Activated T-cell treated with anti-CD3 and anti-CD28 coated beads, Interleukin-2, amount 50 U/mL, for 72 hours (primary cell): ENCODE results near the gene TRIO. TPM values are rescaled to one million over a fixed set of nuclear protein-coding genes. Genes with fewer than 3 reads are reported as not detected.

Experiments used
- ATAC-seq, 2 donors: fragments of 150-1000 bp; cut with Tn5 transposase; replicated peaks in 1 of 2; 2 replicates each; pipeline ENCODE4 v1.10.0; 2021; ENCODE audit warnings: moderate library complexity in 2 of 2, mild to moderate bottlenecking in 1 of 2
- DNase-seq, 2 donors: peaks; one replicate each; pipeline ENCODE4 v3.0.0; 2021 to 2022; ENCODE audit warnings: mixed read lengths in 1 of 2
- H3K27ac Mint-ChIP-seq: one replicate; pipeline ENCODE4 v1.8.0; 2022; ENCODE audit warnings: mild to moderate bottlenecking, moderate library complexity, mixed read lengths
- H3K27me3 Mint-ChIP-seq: one replicate; pipeline ENCODE4 v1.8.0; 2022; ENCODE audit warnings: low read depth, mixed read lengths
- H3K36me3 Mint-ChIP-seq, 2 donors: one replicate each; pipeline ENCODE4 v1.8.0; 2022; ENCODE audit warnings: mixed read lengths in 2 of 2, mild to moderate bottlenecking in 1 of 2; ENCODE audit not compliant: insufficient read depth in 2 of 2
- H3K4me1 Mint-ChIP-seq: one replicate; pipeline ENCODE4 v1.8.0; 2022; ENCODE audit warnings: low read depth, mixed read lengths
- H3K4me3 Mint-ChIP-seq, 2 donors: one replicate each; pipeline ENCODE4 v1.8.0; 2022; ENCODE audit warnings: mild to moderate bottlenecking in 2 of 2, mixed read lengths in 2 of 2, moderate library complexity in 2 of 2
- H3K9me3 Mint-ChIP-seq, 2 donors: one replicate each; pipeline ENCODE4 v1.8.0; 2022; ENCODE audit warnings: mixed read lengths in 2 of 2
- total RNA-seq, 2 donors: library from RNA; stranded (reverse); gene quantifications; one replicate each; pipeline ENCODE4 v1.2.3, GENCODE V29; 2022

The TRIO gene
- total RNA-seq, 2 donors from 2014 or later = 13.2 to 14.0 TPM

DNA sequence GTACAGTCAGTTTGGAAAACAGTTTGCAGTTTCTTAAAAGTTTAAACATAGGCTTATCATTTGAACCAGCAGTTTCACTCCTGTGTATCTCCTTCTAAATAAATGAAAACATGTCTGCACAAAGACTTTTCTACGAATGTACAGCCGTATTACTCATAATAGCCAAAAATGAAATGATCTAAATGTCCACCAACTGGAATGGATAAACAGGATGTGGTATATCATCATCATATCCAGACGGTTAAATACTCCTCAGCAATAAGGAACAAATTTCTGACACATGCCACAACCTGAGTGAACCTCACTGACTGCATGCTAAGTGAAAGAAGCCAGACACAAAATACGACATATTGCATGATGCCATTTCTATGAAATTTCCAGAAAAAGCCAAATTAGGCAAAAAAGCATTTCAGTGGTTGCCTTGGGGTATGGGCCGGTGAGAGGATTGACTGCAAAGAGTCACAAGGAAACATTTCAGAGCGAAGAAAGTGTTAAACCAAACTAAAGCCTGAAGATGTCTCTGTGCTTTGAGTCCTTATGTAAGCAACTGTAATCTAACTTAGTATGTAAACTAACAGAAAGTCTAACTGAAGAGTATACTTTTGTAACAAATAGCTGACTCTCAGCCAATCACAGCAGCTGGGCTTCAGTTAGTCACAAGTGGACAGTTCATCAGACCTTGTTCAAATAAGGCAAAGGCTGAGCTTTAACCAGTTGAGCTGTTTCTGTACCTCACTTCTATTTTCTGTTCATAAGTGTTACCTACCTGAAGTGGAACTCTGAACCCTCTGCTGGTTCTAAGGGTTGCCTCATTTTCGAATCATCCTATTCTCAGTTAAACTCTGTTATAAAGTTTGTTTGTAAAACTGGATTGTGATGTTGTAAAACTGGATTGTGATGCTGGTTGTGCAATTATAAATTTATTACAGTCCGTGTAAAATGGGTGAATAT, 65.2 kb downstream of the TRIO start:
- H3K4me3 Mint-ChIP-seq = peak overlapping the region in 1 of 2 donors; percentile 43
- H3K4me1 Mint-ChIP-seq = peaks cover 6% of the 10 kb centered on the region
- no peaks in the 10 kb centered on the region for H3K9me3 Mint-ChIP-seq
- peaks cover 15% of the 10 kb centered on the region for H3K27me3 Mint-ChIP-seq
- DNase-seq = no peak
- peak; percentile 77 for ATAC-seq
- H3K36me3 Mint-ChIP-seq = no peaks in the 10 kb centered on the region
- H3K27ac Mint-ChIP-seq = peak overlapping the region; percentile 76

DNA sequence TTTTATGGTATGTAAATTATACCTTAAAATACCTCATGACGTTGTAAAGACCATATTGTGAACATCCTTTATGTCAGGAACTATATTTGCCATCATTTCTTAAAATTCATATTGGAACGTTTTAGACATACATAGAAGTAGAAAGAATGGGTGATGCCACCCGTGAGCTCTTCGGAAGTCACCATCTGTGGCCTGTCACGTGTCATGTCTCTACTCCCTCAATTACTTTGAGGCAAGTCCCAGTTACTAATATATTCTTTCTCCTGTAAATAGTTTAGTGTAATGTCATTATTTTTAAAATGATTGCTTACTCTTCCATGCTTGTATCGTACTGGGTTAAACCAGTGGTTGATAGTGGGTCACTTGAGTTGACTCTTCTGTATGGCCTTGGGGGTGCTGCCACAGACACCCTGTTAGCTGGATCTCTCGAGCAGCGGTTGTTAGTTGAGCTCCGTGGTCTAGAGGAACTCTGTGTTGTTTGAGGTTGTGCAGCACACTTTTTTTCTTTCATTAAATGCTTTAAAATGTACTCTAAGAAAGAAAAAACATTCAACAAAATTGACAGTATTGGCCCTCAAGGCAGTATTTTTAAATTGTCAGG, 66.2 kb downstream of the TRIO start:
- peak overlapping the region; percentile 49 for H3K27ac Mint-ChIP-seq
- peaks cover 6% of the 10 kb centered on the region for H3K4me1 Mint-ChIP-seq
- ATAC-seq (no peak), DNase-seq (no peak)
- H3K9me3 Mint-ChIP-seq = no peaks in the 10 kb centered on the region
- no peaks in the 10 kb centered on the region for H3K36me3 Mint-ChIP-seq
- H3K4me3 Mint-ChIP-seq = peak overlapping the region in 1 of 2 donors; percentile 15
- H3K27me3 Mint-ChIP-seq = peaks cover 15% of the 10 kb centered on the region

DNA sequence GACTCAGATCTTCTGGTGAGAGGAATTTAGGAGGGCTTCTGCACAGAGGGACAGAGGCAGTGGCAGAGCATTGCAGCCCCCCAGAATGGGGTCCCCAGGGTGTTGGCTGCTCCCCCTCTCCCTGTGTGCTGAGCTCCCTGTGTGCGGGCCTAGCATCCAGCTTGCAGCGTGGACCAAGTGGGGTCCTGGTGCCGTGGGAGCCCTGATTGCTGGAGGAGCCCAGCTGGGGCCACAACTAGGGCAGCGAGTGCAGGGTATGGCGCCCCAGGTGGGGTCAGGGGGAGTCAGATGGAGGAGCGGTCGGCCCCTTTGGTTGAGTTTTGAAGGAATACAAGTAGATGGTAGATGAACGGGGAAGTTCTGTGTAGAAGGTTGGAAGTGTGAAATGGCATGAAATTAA, 66.7 kb downstream of the TRIO start:
- H3K36me3 Mint-ChIP-seq = no peaks in the 10 kb centered on the region
- peak overlapping the region in 1 of 2 donors; percentile 15 for H3K4me3 Mint-ChIP-seq
- peak overlapping the region; percentile 49 for H3K27ac Mint-ChIP-seq
- H3K27me3 Mint-ChIP-seq = peaks cover 15% of the 10 kb centered on the region
- peaks cover 6% of the 10 kb centered on the region for H3K4me1 Mint-ChIP-seq
- H3K9me3 Mint-ChIP-seq = no peaks in the 10 kb centered on the region
- DNase-seq = no peak
- no peak for ATAC-seq

DNA sequence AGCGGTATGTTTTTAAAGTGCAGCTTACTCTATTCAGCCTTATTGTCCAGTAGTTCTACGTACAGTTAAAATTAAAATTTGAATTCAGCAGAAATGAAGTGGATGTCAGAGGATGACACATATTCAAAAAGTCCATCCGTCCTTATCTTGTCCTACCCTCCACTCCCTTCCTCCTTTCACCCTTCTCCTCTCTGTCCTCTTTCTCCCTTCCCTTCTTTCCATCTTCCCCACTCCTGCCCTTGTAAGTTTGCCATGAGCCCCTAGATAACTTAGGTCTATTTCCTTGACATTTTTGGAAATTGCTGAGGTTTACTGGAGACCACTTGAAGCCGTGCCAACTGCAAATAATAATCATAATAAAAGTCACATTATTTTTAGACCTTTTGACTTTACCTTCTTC, 67.6 kb downstream of the TRIO start:
- ATAC-seq = no peak
- peaks cover 6% of the 10 kb centered on the region for H3K4me1 Mint-ChIP-seq

DNA sequence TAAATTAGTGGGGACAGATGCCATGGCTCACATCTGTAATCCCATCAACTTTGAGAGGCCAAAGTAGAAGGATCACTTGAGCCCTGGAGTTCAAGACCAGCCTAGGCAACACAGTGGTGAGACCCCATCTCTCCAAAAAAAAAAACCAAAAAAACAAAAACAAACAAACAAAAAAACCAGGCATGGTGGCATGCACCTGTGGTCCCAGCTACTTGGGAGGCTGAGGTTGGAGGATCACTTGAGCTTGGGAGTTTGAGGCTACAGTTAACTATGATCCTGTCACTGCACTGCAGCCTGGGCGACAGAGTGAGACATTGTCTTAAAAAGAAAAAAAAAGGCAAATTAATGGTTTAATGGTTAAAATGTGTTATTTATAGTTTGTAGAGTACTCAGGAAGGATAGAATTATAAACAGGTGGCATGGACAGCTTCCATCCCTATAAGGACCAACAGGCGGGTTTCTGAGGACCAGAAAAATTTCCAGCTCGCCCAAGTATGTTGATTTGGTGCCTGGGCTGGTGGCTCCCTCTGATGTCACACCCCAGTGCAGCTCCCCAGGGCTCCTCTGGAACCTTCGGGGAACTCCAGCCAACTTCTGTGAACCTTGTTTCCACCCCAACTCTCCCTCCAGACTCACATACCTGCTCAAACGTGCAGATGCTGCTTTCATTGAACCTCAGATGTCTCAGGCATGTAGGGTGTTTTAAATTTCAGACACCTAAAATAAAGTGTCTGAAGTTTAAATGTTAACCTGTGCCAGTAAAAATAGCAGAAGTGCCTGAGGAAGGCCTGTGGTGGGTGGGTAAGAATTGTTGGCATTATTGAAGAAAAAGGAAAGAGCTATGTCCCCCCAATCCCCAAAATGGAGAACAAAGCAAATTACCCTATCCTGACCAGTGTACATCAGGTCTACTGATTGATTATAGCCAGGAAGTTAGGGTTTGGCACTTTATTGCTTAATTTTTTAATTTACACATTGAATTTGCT, 69.0 kb downstream of the TRIO start:
- Mint-ChIP-seq H3K4me3 (peak overlapping the region in 1 of 2 donors; percentile 6), H3K36me3 (no peaks in the 10 kb centered on the region), H3K4me1 (peaks cover 6% of the 10 kb centered on the region), H3K9me3 (no peaks in the 10 kb centered on the region), H3K27me3 (peaks cover 15% of the 10 kb centered on the region), H3K27ac (no peak overlapping the region)
- ATAC-seq = no peak
- no peak for DNase-seq

More for the DNA sequence above, 67.6 kb downstream of the TRIO start:
- H3K9me3 Mint-ChIP-seq = no peaks in the 10 kb centered on the region
- peaks cover 15% of the 10 kb centered on the region for H3K27me3 Mint-ChIP-seq
- no peak overlapping the region for H3K4me3 Mint-ChIP-seq
- H3K27ac Mint-ChIP-seq = no peak overlapping the region
- no peaks in the 10 kb centered on the region for H3K36me3 Mint-ChIP-seq
- no peak for DNase-seq

DNA sequence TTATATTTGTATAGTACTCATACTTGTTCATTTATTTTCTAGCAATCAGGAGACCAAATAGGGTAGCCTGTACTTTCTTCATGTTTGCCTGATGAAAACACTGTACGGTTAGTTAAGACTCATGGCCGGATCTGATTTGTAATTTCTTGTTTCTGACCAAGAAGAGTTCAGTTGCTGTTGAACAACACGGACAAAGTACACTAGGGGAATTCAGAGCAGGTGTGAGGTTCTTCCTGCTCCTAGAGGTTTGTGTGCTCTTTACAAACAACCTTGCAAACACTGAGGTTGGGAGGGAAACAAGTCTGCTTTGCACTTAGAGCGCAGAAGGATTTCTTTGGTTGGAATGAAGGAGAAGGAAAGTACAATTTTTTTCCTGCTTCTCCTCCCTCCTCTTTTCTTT, 69.7 kb downstream of the TRIO start:
- no peak overlapping the region for H3K27ac Mint-ChIP-seq
- ATAC-seq (no peak), DNase-seq (no peak)
- H3K36me3 Mint-ChIP-seq = no peaks in the 10 kb centered on the region
- H3K4me3 Mint-ChIP-seq = peak overlapping the region in 1 of 2 donors; percentile 31
- H3K27me3 Mint-ChIP-seq = peaks cover 21% of the 10 kb centered on the region
- H3K9me3 Mint-ChIP-seq = no peaks in the 10 kb centered on the region
- H3K4me1 Mint-ChIP-seq = peaks cover 6% of the 10 kb centered on the region

DNA sequence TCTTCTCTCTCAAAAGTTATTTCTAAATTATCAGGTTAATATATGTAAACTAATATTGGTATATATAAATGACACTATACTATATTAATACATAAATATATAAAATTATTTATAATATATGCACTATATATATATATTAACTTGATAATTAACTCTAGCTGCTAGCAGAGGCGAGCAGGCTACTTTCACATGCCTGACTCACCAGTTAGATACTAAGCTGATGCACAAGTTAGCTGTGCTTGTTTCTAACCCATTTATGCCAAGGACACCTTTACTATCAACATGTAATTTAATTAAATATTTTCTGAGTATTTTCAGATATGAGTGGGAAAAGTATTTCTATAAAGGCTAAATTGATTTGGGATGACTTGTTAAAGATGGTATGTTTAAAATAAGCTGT, 70.1 kb downstream of the TRIO start:
- DNase-seq (no peak), ATAC-seq (no peak)
- Mint-ChIP-seq H3K4me1 (peaks cover 2% of the 10 kb centered on the region), H3K27ac (no peak overlapping the region), H3K4me3 (no peak overlapping the region), H3K36me3 (no peaks in the 10 kb centered on the region), H3K27me3 (peaks cover 25% of the 10 kb centered on the region), H3K9me3 (no peaks in the 10 kb centered on the region)

DNA sequence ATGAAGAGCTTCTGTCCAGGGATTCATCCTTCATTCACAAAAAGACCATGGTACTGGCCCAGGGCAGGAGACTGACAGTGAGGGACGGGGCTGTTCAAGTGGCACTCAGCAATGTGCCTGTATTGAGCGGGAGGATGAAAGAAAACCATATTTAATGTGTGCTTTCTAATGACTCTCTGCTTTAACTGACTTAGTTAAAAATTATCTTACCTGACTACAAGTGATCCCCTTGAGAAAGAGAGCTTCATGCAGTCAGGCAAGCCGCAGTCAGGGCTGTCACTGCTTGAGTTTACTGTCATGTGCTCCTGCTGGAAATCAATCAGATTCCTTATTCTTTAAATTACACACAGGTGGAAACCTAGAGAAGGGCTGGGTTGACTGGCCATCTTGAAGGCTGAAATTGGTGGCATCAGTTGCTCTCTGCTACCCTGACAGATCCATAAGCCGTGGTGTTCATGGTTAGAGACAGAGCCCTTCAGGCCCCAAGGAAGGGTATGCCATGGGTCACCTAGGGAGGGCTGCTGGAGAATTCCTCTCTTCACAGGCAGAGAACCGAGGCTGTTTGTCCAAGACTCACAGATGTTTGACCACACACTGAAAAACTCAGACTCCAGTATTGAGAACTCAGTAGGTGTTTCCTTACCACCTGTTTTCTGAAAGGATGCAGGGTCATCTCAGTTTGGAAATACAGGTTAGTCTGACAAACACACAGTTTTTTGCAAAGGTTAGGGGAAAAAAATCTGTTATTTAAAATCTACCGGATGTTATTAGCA, 70.9 kb downstream of the TRIO start:
- Mint-ChIP-seq H3K27ac (no peak overlapping the region), H3K9me3 (no peaks in the 10 kb centered on the region), H3K4me1 (no peaks in the 10 kb centered on the region), H3K27me3 (peaks cover 27% of the 10 kb centered on the region), H3K4me3 (no peak overlapping the region), H3K36me3 (no peaks in the 10 kb centered on the region)
- ATAC-seq (peak in 1 of 2 donors; percentile 10), DNase-seq (no peak)

DNA sequence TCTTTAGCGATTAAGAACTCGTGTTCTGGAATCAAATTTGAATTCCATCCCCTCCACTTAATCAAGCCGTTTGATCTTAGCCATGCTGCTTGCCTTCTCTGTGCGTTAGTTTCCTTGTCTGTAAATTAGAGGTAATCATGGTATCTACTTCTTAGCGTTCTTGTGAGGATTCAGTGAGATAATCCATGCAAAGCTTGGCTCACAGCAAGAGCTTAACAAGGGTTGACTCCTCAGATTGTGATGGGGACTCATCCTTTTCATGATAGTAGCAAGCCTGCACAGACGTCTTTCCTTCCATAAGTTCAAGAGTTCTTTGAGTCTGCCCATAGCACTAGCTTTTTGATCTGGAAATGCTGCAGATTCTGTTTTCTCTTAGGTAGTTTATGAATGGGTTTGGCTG, 72.8 kb downstream of the TRIO start:
- Mint-ChIP-seq H3K27ac (no peak overlapping the region), H3K36me3 (no peaks in the 10 kb centered on the region), H3K9me3 (no peaks in the 10 kb centered on the region), H3K4me3 (no peak overlapping the region), H3K27me3 (peaks cover 23% of the 10 kb centered on the region), H3K4me1 (no peaks in the 10 kb centered on the region)
- no peak for ATAC-seq
- DNase-seq = no peak

DNA sequence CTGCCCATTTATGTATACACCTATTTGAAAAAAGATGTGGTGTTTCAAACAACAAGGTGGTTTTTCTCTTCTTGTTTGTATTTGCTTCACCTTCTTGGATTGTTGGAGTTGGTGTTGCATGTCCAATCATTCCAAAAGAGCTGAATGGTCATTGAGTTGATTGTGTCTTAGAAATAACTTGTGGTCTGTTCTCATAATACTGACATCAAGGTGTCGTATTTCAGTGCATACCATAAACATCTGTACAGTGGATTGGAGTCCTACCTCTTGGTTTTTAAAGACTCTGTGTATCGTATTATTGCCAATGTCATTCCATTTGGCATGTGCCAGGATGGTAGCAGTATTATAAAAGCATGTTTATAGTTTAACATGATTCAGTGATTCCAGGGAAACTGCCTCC, 73.2 kb downstream of the TRIO start:
- H3K4me1 Mint-ChIP-seq = peaks cover 3% of the 10 kb centered on the region

DNA sequence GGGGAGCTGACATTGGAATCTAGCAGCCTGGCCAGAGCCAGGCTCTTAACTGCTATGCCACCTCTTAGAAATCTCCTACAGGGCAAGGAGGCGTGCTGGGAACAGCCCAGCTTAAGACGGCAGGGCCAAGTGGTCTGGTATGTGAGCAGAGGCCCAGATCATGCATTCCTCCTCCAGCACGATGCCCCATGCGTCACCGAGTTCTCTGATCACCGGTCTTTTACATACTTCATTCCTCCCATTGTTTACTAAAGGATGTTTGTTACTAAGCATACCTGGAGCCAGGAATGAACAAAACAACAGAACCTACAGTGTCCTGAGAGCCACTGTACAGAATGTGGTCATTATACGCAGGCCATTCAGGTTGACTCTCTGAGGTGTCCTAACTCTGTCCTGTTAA, 73.8 kb downstream of the TRIO start:
- H3K27ac Mint-ChIP-seq = no peak overlapping the region
- H3K4me1 Mint-ChIP-seq = peaks cover 8% of the 10 kb centered on the region
- no peak overlapping the region for H3K4me3 Mint-ChIP-seq
- H3K36me3 Mint-ChIP-seq = no peaks in the 10 kb centered on the region
- H3K27me3 Mint-ChIP-seq = peaks cover 21% of the 10 kb centered on the region
- H3K9me3 Mint-ChIP-seq = no peaks in the 10 kb centered on the region
- ATAC-seq = no peak
- no peak for DNase-seq

More for the DNA sequence above, 73.2 kb downstream of the TRIO start:
- Mint-ChIP-seq H3K4me3 (no peak overlapping the region), H3K27me3 (peaks cover 21% of the 10 kb centered on the region), H3K27ac (no peak overlapping the region), H3K9me3 (no peaks in the 10 kb centered on the region), H3K36me3 (no peaks in the 10 kb centered on the region)
- no peak for DNase-seq
- ATAC-seq = no peak

DNA sequence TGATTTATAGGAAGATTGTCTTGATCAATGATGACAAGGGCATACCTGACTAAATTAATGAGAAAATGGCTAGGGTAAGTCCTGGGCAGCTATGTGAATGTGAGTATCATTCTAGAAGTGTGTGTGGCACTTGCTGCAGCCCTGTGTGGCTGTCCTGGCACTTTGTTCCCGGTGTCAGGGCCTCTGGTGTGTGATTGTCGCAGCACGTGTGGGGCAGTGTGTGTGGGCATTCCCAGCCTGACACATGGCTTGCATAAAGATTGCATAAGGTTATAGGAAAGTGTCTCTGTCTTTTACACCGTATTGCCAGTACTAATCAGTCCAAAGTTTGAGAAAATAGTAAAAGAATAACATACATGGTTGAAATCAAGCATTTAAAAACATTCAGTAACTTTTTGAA, 74.4 kb downstream of the TRIO start:
- no peak overlapping the region for H3K27ac Mint-ChIP-seq
- H3K27me3 Mint-ChIP-seq = peaks cover 18% of the 10 kb centered on the region
- DNase-seq = no peak
- H3K4me1 Mint-ChIP-seq = peaks cover 12% of the 10 kb centered on the region
- H3K9me3 Mint-ChIP-seq = no peaks in the 10 kb centered on the region
- H3K36me3 Mint-ChIP-seq = no peaks in the 10 kb centered on the region
- H3K4me3 Mint-ChIP-seq = no peak overlapping the region
- ATAC-seq = no peak
